ENCODE measurements around the gene KIF26B.

KIF26B gene

DNA sequence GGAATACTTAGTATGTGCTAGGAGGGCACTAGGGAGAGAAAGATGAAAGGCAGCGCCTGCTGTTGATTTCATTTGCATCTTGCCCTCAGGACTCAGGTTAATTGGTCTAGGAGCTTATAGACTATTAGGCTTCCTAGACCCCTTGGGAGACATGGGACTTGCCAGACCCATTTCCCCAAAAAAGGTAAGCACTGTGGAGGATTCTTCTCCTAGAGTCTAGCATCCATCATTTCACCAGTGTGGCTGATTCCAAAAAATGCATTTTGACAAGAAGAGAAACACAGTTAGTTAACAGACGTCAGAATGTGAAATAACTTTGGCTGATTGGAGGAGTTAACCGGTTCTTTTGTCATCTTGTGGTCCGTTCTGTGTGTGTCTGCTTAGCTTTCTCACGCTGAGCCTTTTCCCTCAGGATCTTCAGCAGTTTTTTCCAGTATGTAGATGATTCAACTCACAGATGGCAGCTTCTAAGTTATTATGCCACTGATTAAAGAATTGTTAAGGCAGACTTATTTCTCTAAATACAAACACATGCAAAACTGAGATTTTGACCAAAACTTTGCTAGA, 108.8 kb downstream of the KIF26B start:
- Histone ChIP-seq H3K9me3 (ENCODE audit: low read length) (no peaks in the 10 kb centered on the region), H3K27ac (ENCODE audit: low read depth, low read length, poor library complexity, severe bottlenecking) (no peak overlapping the region), H2AFZ (ENCODE audit: low read length) (no peak overlapping the region), H3K4me1 (ENCODE audit: insufficient read depth, low read length, severe bottlenecking) (no peaks in the 10 kb centered on the region), H3F3A (ENCODE audit: insufficient read depth, low read length) (no peaks in the 10 kb centered on the region), H3K9me2 (ENCODE audit: low read depth, low read length) (no peaks in the 10 kb centered on the region), H3K4me2 (ENCODE audit: low read length) (no peak overlapping the region), H3K9ac (ENCODE audit: low read length) (no peak overlapping the region), H3K27me3 (ENCODE audit: insufficient read depth, low read length) (no peaks in the 10 kb centered on the region), H3K36me3 (ENCODE audit: insufficient read depth, low read length) (no peaks in the 10 kb centered on the region), H4K20me1 (ENCODE audit: insufficient read depth, low read length) (no peaks in the 10 kb centered on the region), H3K79me2 (ENCODE audit: insufficient read depth, low read length) (no peaks in the 10 kb centered on the region), H3K4me3 (ENCODE audit: low read depth, low read length, poor library complexity, severe bottlenecking) (no peak overlapping the region)
- TF ChIP-seq EZH2 (IDR thresholded peaks at IDR 0.05; ENCODE audit: borderline replicate concordance, low read length) = no peak
- TF ChIP-seq, protein P1, sequence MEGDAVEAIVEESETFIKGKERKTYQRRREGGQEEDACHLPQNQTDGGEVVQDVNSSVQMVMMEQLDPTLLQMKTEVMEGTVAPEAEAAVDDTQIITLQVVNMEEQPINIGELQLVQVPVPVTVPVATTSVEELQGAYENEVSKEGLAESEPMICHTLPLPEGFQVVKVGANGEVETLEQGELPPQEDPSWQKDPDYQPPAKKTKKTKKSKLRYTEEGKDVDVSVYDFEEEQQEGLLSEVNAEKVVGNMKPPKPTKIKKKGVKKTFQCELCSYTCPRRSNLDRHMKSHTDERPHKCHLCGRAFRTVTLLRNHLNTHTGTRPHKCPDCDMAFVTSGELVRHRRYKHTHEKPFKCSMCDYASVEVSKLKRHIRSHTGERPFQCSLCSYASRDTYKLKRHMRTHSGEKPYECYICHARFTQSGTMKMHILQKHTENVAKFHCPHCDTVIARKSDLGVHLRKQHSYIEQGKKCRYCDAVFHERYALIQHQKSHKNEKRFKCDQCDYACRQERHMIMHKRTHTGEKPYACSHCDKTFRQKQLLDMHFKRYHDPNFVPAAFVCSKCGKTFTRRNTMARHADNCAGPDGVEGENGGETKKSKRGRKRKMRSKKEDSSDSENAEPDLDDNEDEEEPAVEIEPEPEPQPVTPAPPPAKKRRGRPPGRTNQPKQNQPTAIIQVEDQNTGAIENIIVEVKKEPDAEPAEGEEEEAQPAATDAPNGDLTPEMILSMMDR (IDR thresholded peaks at IDR 0.05; ENCODE audit: low read length) = no peak

DNA sequence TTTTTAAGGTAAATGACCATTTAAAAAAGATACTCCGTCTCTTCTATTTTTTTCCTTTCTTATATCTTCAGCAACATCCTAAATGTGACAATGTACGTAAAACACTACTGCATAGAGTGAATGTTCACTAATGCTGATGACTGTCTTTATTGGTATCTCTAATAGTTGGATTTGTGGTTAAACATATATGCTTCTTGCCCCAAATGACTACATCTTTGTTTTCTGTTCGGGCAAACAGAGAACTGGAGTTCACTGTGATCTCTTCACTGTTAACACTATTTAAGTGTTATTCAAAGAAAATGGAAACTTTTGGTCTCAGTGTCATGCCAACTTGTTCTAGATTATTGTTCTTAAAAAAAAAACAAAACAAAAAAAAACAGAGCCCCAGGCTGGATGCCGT, 109.4 kb downstream of the KIF26B start:
- no peak for TF ChIP-seq EZH2 (IDR thresholded peaks at IDR 0.05; ENCODE audit: borderline replicate concordance, low read length)
- TF ChIP-seq, protein P1 (IDR thresholded peaks at IDR 0.05; ENCODE audit: low read length) = no peak
- no peaks in the 10 kb centered on the region for H3K36me3 ChIP-seq (ENCODE audit: insufficient read depth, low read length)
- no peaks in the 10 kb centered on the region for H4K20me1 ChIP-seq (ENCODE audit: insufficient read depth, low read length)
- no peak overlapping the region for H3K27ac ChIP-seq (ENCODE audit: low read depth, low read length, poor library complexity, severe bottlenecking)
- no peak overlapping the region for H2AFZ ChIP-seq (ENCODE audit: low read length)
- H3K4me3 ChIP-seq (ENCODE audit: low read depth, low read length, poor library complexity, severe bottlenecking) = no peak overlapping the region
- no peaks in the 10 kb centered on the region for H3K9me2 ChIP-seq (ENCODE audit: low read depth, low read length)
- no peaks in the 10 kb centered on the region for H3K4me1 ChIP-seq (ENCODE audit: insufficient read depth, low read length, severe bottlenecking)
- H3K9me3 ChIP-seq (ENCODE audit: low read length) = no peaks in the 10 kb centered on the region
- no peak overlapping the region for H3K9ac ChIP-seq (ENCODE audit: low read length)
- H3F3A ChIP-seq (ENCODE audit: insufficient read depth, low read length) = no peaks in the 10 kb centered on the region
- no peaks in the 10 kb centered on the region for H3K79me2 ChIP-seq (ENCODE audit: insufficient read depth, low read length)
- no peaks in the 10 kb centered on the region for H3K27me3 ChIP-seq (ENCODE audit: insufficient read depth, low read length)
- no peak overlapping the region for H3K4me2 ChIP-seq (ENCODE audit: low read length)

DNA sequence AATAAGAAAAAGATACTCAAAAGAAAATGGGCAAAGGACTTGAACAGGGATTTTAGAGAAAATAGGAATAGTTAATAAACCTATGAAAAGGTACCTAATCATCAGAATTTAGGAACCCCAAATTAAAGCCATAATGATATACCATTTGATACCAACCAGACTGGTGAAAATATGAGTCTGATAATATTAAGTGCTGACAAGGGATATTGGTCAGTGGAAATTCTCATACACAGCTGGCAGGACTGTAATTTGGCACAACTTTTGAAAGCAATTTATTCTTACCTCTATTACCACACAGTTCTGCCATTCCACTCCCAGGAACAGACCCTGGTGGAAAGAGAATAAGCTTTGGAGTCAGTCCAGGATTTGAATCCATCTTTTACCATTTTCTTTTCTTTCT, 111.3 kb downstream of the KIF26B start:
- H3K27me3 ChIP-seq (ENCODE audit: insufficient read depth, low read length) = no peaks in the 10 kb centered on the region
- TF ChIP-seq, protein P1 (IDR thresholded peaks at IDR 0.05; ENCODE audit: low read length) = no peak
- TF ChIP-seq EZH2 (IDR thresholded peaks at IDR 0.05; ENCODE audit: borderline replicate concordance, low read length) = no peak

More for the DNA sequence above, 111.3 kb downstream of the KIF26B start:
- Histone ChIP-seq H3K9me3 (ENCODE audit: low read length) (0 out of 2 replicates have a peak, but pooled peaks cover 4% of the 10 kb centered on the region), H3K9ac (ENCODE audit: low read length) (no peak overlapping the region), H3K79me2 (ENCODE audit: insufficient read depth, low read length) (no peaks in the 10 kb centered on the region), H4K20me1 (ENCODE audit: insufficient read depth, low read length) (no peaks in the 10 kb centered on the region), H3K4me3 (ENCODE audit: low read depth, low read length, poor library complexity, severe bottlenecking) (no peak overlapping the region), H3K4me2 (ENCODE audit: low read length) (no peak overlapping the region), H3K27ac (ENCODE audit: low read depth, low read length, poor library complexity, severe bottlenecking) (no peak overlapping the region), H3K4me1 (ENCODE audit: insufficient read depth, low read length, severe bottlenecking) (no peaks in the 10 kb centered on the region), H3F3A (ENCODE audit: insufficient read depth, low read length) (no peaks in the 10 kb centered on the region), H3K36me3 (ENCODE audit: insufficient read depth, low read length) (no peaks in the 10 kb centered on the region), H2AFZ (ENCODE audit: low read length) (no peak overlapping the region), H3K9me2 (ENCODE audit: low read depth, low read length) (no peaks in the 10 kb centered on the region)
